ENCODE measurements around the gene TENT4B.
A peak's percentile ranks its signal among the peaks of the same experiment; 100 is the strongest.

TENT4B gene

DNA sequence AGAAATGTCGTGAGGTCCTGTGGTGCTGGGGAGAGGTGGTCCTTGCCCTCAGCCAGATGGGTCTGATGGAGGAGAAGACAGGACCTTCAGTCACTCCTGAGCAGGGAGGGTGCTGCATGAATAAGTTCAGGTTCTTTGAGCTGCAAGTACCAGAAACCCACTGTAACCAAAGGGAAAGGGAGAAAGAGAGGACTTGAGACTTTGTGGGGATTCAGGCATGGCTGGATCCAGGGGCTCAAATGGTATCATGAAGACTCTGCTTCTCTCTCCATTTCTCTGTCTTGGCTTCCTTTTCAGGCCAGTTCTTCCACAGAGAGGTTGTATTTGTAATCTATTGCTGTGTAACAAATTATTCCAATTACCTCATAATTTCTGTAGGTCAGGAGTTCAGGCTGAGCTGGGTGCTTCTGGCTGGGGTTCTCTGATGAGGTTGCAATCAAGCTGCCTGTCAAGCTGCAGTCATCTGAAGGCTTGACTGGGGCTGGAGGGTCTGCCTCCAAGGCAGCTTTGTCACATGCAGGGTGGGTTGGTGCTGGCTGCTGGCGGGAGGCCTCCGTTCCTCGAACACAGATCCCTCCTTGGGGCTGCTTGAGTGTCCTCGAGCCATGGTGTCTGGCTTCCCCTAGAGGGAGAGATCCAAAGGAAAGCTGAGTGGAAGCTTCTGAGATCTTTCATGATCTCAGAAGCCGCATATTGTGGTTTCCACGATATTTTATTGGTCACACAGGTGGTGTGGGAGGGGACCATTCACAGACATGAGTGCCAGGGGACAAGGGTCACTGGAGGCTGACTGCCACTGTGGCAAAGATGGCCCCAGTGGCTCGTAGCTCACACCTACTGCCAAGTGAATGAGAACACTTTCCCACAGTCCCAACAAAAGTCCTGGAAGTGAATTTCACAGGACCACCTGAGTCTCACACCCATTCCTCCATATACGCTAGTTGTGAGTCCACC lies 107.4 kb downstream of the TENT4B start:
- no peak for DNase-seq

DNA sequence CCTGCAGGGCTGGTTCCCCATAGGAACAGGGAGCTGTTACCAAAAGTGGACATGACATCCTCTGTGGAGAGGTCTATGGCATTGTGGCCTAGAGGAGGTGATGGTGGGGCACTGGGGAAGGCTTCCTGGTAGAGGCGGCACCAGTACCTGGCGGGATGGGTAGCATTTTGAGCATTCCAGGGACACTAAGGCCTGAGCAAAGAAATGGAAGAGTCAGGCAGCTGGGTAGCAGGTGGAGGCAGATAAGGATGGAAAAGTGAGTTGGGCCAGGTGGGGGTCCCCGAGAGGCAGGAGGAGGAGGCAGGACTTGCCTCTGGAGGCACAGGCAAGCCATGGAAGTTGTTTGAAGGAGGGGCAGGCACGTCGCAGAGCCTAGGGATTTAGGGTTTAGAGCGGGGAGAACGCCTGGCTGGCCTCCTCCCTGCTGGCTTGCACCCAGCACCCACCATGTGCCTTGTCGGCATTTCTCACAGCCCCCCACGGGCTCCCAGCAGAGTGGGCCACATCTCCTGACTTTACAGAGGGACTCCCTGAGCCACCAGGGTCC lies 108.1 kb downstream of the TENT4B start:
- no peak for DNase-seq

- no peak for DNase-seq
Observed at GRCh38 chr16:50261707-50262235, 108.7 kb downstream of the TENT4B start.

DNA sequence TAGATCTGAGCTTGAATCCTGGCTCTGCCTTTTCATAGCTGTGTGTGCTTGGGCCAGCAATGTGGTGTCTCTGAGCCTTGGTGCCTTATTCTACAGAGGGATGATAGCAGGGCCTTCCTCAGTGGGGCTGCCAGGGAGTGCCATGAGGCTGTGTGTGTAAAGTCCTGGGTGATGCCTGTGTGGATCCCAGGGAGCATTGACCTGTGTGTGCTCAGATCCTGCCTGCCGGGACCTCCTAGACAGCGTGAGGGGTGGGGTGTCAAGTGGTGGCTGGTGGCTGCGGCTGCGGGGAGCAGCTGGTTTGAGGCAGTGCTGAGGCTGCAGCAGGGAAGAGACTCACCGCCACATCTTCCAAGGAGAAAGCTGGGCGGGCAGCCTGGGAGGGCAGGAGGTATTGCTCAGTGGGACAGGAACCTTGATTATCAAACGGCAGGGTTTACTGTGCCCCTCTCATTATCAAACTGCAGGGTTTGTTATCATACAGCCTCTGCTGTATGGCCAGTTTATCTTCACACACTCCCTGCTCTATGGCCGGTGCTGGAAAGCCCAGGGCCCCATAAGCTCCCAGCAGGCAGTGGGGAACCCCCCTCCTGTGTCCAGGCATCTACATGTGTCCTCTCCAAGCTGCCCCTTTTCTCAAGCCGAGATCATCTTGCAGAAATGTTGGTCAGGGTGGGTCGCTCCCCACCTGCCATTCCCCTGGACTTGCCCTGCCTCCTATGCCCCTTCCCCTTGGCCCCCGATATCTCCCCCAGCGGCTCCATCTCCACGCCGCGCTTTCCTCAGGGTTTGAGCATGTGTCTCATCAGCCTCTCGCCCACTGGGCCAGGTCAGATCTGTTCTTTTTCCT lies 110.2 kb downstream of the TENT4B start:
- no peak for DNase-seq

DNA sequence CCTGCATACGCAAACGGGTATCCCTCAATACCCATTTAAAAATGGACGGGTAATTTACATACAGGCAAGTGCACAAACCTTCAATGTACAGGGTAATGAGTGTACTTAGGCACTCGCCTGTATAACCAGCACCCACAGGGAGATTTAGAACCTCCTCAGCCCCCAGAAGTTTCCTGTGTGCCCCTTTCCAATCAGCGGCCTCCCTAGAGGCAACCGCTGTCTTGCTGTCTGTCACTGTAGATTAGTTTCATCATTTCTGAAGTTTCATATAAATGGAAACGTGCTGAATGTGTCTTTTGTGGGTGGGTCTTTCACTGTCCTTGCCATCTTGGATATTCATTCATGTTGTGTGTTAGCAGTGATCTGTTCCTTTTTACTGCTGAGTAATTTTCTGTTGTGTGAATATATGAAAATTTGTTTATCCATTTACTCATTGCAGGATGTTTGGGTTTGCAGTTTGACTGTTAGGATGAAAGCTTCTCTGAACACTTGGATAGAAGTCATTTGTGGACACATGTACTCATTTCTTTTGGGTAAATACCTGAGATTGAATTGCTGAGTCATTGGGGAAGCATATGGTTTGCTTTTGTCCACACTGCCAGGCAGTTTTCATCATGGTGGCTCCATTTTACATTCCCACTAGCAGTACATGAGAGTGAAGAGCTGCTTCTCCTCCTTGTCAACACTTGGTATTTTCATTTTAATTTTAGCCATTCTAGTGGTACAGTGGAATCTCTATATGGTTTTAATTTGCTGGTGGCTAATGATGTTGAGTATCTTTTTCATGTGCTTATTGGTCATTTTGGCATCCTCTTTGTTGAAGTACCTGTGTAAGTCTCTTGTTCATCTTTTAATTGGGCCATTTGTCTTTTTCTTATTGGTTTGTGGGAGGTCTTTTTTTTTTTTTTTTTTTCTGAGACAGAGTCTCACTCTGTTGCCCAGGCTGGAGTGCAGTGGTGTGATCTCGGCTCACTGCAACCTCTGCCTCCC lies 111.1 kb downstream of the TENT4B start:
- peak in 1 of 5 donors; percentile 87 for DNase-seq

DNA sequence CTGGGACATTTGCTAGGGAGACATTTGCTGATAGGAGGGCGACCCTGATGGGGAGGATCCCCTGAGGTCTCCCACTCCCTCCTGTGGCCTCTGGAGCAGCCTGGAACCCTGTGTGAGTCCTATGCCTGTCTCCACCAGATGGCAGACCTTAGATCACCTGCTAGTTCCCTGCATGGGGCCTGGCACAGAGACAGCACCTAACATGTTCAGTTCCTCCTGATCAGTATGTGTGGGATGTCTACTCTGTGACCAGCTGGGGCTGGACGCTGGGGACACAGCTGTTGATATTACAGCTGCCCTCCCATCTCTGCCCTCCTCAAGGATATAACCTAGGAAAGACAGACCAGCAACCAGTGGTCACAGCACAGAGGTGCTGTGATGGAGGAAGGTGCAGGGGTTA lies 112.2 kb downstream of the TENT4B start:
- peak in 2 of 5 donors; percentile 37 to 65 for DNase-seq

- no peak for DNase-seq
Observed at GRCh38 chr16:50265716-50266336, 112.7 kb downstream of the TENT4B start.

DNA sequence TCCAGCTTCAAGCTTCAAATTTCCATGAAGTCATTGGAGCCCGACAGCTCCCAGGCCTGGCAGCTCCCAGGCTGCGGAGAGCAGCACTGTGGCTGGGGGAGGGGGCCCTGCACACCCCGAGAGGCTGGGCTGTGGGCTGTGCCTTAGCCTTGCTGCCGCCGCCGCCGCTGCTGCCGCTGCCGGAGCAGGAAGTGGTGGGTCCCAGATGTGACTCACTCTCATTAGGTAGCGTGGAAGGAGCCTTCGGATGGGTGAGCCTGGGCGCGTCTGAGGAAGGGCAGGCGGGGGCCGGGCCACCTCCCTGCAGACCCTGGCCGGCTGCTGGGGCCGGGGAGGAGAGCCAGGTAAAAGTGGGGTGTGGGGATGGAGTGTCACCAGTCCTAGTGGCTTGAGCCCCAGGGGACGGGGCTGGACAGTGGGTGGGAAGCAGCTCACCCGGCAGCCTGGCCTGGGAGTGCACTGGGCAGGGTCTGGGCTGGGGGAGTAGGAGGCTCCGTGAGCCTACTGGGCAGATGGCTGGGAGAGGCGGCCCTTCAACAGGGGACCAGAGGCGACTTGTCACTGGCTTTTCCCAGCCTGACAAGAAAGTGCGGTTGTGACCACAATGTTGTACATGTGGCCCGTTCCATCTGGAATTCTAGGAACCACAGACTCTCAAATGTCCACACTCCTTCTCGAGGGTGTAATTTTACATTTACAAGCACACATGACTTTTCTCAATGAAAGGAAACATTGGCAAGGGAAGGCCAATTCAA lies 113.4 kb downstream of the TENT4B start, which contains the start of gene ADCY7:
TSS of gene ADCY7 (plus strand) at position 215 of the 755 bp plus-strand sequence. CDS start 21,629 bp downstream, outside the sequence.
- peak; percentile 64 to 91 (median 75) for DNase-seq

- no peak for DNase-seq
Observed at GRCh38 chr16:50267151-50267631, 114.1 kb downstream of the TENT4B start.

DNA sequence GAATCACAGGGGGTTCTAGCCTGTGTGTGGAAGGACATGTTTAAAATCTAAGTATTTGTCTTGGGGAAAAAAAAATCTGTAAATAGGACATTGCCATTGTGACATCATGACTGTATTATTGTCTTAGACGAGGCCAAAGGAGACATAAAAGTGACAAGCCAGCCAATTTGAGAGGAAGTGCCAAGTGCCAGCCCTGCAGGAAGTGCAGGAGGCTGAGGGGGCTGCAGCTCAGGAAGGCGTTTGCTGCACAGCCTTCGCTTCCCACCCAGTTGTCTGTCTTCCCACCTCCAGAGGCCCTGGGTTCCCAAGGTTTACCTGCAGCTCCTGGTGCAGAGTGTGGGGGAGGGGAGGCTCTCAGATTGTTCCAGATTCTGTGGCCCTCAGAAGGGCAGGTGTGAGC lies 114.5 kb downstream of the TENT4B start:
- peak in 1 of 5 donors; percentile 56 for DNase-seq

DNA sequence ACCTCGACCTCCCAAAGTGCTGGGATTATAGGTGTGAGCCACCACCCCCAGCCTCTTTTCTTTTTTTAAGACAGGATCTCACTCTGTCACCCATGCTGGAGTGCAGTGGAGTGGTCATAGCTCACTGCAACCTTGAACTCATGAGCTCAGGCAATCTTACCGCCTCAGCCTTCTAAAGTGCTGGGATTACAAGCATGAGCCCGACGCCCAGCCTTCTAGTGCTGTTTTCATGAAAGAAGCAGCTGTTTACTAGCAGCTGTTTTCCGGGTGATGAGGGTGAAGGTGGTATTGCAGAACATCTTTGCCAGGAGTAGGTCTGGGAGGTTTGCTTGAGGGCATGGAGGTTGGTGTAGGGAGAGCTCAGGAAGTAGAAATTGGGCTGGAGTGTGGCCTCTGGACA lies 115.2 kb downstream of the TENT4B start:
- no peak for DNase-seq

- no peak for DNase-seq
Observed at GRCh38 chr16:50269061-50269705, 116.1 kb downstream of the TENT4B start.

DNA sequence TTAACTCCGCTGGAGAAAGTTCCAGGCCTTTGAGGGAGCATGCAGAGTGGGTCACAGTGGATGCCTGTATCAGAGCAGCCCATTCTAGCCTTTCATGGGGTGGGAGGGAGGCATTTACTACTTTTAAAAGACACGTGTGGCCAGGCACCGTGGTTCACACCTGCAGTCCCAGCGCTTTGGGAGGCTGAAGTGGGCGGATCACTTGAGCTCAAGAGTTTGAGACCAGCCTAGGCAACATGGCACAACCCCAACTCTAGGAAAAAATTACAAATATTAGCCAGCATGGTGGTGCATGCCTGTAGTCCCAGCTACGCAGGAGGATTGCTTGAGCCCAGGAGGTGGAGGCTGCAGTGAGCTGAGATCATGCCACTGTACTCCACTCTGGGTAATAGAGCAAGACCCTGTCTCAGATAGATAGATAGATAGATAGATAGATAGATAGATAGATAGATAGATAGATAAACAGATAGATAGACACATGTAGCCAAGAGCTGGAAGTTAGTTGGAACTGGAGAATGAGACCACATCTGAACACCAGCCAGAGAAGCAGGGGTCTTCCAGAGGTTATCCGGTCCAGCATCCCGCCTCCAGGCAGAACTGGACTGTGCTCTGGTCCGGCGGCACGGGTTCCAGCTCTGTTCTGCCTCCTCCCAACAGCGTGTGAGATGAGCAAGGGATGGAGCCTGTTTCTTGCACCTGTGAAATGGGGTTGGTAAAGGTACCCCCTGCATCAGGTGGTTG lies 116.8 kb downstream of the TENT4B start:
- no peak for DNase-seq

- DNase-seq: no peak
Observed at GRCh38 chr16:50270510-50271147, 117.5 kb downstream of the TENT4B start.

- no peak for DNase-seq
Observed at GRCh38 chr16:50271148-50272041, 118.3 kb downstream of the TENT4B start.

- peak in 1 of 5 donors; percentile 39 for DNase-seq
Observed at GRCh38 chr16:50272111-50272571, 119.0 kb downstream of the TENT4B start.

Data from T-helper 1 cell (primary cell).